ENCODE data around the gene NBPF1.
"Not testable (repeated sequence)": the region's sequence is repeated elsewhere in the genome, so short reads cannot be mapped to it uniquely, and the experiment has no call there.

NBPF1 gene

GRCh38 chr1:16641159-16641975 lies 28.0 kb upstream of the NBPF1 start:
- DNase-seq: not testable (repeated sequence)

DNA sequence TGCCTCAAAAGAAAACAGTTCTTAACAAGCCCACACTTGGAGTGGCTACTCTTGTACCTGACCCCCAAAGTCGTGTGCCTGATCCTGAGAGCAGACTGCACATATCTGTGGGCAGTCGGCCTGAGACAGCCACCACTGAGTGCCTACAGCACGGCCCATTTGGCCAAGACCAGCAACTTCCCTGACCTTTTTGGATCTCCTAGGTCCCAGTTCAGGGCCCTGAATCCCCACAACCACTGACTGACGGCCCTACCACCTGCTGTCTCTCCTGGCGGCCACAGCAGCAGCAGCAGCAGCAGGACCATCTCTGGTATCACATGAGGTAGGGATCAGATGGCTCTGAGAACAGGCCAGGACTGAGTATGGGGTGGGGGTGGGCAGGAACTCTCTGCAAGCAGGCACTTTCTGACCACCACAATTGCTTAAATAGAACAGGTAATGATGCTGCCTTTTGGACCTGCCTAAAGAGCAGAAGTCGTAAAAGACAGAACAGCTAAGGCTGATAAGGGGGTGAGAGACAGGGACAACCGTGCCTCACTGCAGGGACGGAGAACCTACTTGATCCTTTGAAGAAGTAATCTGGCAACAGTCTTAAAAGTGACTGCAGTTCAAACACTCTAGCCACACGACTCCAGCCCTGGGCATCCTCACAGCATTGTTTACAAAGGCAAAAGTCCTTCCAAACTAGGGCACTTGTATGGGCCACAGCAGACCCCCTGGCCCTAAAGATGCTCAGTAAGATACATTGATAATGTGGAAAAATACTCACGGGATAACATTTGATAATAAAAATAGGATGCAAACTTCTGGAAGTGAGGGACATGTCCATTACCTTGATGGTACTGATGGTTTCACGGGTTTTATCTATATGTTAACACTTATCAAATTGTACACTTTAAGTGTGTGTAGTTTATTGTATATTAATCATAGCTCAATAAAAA lies 26.0 kb upstream of the NBPF1 start:
- DNase-seq: not testable (repeated sequence)

DNA sequence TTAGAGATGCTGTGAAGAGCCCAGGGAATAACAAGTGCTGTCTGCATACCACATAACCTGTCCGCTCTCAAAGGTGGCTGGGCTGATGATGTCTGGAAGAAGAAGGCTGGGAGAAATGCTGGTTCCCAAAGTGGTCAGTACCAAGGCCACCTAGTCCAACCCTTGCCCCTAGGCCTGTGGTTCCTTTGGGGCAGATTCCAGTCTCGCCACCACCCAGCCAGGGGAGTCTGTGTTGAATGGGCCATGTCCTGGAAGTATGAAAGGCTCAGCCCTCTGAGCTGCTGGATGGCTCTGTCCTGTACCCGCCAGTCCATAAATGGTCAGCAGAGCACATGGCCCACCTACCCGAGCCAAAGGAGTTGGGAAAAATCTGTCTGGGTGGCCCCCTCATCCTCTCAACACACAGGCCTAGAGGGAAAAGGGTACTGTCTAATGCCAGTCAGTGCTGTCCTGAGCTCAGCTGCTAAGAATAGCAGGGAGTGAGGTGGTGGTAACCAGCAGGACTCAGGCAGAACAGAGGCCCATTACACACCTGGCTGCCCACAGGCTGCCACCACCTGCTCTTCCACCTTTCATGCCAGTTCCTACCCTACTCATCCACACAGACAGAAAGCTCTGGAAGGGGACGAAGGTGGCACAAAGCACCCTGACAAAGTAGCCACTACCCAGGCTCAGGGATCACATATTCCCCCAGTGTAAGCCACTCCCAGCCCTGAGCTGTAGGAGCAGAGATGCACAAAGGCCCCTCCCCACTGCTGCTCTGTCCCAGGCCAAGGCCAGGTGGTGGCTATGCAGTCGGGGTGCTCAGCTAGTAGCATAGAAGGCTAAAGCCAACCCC lies 24.8 kb upstream of the NBPF1 start:
- DNase-seq: not testable (repeated sequence)

DNA sequence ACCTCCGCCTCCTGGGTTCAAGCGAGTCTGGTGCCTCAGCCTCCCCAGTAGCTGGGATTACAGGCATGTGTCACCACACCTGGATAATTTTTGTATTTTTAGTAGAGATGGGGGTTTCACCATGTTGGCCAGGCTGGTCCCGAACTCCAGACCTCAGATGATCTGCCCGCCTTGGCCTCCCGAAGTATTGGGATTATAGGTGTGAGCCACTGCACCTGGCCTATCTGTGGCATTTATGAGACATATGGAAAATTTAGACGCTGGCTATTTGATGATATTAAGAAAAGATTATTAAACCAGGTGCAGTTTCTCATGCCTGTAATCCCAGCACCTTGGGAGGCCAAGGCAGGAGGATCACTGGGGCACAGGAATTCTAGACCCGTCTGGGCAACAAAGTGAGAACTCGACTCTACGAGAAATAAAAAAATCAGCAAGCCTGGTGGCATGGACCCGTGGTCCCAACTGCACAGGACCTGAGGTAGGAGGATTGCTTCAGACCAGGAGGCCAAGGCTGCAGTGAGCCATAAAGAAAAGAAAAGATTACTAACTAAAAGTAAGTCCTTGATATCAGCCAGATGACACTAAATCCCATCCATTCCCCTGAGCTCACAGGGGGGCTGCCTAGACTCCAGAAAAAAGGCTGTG lies 23.3 kb upstream of the NBPF1 start:
- DNase-seq: not testable (repeated sequence)

DNA sequence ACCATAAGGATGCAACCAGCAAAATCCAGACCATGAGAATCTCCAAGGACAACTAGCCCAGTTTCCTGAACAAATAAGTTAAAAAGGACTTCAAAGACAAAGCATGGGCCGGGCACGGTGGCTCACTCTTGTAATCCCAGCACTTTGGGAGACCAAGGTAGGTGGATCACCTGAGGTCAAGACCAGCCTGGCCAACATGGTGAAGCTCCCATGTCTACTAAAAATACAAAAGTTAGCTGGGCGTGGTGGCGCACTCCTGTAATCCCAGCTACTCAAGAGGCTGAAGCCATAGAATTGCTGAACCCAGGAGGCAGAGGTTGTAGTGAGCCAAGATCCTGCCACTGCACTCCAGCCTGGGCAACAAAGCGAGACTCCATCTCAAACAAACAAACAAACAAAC lies 22.6 kb upstream of the NBPF1 start:
- DNase-seq: not testable (repeated sequence)

DNA sequence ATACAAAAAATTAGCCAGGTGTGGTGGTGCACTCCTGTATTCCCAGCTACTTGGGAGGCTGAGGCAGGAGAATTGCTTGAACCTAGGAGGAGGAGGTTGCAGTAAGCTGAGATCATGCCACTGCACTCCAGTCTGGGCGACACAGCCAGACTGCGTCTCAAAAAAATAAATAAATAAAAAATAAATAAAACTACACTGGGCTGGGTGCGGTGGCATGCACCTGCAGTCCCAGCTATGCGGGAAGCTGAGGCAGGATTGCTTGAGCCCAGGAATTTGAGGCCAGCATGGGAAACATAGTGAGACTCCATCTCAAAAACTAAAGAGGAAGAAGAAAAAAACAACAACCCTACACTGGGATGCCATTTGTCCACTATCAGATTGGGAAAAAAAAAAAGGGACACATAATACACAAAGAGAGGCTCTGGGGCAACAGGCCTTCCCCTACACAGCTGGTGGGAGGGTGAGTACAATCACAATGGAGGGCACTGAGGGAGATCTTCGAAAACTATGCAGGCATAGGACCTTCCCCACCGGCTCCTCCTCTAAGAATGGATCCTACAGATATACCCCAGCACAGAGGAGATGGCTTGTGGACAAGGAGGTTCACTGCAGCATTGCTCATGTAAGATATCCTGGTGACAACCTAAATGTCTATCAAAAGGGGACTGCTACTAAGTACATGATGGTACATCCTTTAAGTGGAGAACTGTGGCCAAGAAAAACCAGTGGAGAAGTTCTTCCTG lies 20.3 kb upstream of the NBPF1 start:
- DNase-seq: not testable (repeated sequence)

GRCh38 chr1:16632044-16632850 lies 18.9 kb upstream of the NBPF1 start:
- not testable (repeated sequence) for DNase-seq

DNA sequence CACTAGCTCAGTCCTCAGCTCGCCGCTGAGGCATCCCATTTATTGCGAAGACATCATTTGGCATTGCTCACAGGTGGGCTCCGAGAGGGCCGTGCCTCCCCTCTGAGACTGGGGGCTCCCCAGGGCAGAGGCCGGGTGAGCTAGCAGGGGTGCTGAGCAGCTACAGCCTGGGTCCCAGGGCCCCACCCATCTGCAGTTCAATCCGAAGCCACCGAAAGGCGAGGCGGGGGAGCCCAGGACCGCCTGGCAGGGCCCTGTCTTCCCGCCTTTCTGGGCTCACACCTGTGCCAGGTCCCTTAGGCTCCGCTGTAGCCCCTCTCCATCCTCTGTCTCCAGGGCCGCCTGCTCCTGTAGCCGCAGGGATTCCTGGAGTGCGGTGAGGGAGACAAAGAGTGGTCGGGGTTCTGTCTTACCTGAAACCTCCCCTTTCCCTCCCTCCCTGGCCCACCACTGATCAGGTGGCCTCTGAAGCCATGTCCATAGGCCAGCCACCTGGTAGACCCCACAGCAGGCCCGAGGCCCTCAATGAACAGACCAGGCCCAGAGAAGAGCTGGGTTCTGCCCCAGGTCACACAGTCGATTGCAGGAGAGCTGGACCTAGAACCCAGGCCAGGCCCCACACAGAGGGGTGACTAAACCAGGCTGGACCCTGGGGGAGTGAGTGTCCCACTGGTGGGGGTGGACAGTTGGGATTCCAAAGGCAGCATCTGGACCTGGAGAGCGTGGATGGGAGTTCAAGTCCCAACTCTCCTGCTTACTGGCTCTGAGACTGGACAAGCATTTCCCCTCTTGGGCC lies 18.1 kb upstream of the NBPF1 start:
- no peak for DNase-seq

GRCh38 chr1:16630661-16631247 lies 17.4 kb upstream of the NBPF1 start:
- DNase-seq: no peak

GRCh38 chr1:16629916-16630530 lies 16.7 kb upstream of the NBPF1 start:
- DNase-seq: not testable (repeated sequence)

DNA sequence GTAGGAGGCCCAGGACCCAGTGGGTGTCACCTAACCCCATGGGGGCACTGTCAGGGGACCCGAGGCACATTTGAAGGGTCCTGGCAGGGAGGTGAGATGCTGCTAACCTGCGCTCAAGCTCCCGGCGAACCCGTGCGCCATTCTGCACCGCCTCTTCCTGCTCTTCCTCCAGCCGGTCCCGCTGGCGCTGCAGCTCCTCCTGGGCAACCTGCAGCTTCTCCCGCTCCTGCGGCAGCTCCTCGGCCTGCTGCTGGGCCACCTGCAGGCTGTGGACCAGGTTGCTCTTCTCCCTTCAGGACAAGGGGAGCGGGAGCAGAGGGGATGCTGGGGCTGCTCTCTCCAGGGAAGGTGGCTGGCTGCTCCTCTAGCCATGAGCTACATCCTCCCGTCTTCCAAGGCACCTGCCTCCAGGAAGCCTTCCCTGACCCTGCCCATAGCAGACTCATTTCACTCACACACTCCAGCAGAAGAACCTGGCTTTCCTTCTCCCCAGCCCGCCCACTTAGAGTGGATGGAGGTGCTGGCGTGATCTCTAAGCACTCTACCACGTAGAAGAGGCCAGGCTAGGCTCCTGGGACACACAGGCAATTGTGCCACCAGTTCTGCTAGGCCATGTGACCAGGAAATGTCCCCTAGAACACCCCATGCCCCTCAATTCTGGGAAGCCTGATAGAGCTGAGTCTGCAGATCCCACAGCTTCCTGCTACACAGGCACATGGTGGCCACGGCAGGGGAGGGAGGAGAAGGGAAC lies 15.2 kb upstream of the NBPF1 start:
- no peak for DNase-seq

DNA sequence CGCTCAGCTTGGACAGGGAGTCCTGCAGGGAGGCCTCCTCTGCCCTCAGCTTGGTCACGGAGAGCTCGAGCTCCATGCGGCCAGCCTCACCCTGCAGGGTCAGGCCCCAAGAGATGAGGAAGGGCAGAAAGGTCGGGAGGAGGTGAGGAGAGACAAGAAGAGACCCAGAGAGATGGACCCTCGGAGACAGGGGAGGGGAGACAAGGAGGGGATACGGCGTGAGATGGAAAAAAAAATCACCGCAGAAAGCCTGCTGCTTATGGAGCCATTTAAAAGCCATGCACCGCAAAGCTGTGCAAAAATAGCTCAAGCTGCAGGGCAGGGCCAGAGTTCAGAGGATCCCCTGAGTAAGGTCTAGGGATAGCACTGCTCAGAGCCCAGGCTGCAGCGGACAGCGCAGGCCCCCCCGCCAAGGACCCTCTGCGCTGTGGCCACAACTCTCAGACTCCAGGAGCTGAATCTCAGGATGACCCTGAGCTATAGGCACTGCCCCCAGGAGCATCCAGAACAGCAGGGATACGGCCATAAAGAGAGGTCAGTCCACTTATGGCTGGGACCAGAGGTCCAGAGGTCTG lies 13.1 kb upstream of the NBPF1 start:
- DNase-seq: not testable (repeated sequence)

- DNase-seq: no peak
Measured at GRCh38 chr1:16625497-16626408, 12.4 kb upstream of the NBPF1 start.

DNA sequence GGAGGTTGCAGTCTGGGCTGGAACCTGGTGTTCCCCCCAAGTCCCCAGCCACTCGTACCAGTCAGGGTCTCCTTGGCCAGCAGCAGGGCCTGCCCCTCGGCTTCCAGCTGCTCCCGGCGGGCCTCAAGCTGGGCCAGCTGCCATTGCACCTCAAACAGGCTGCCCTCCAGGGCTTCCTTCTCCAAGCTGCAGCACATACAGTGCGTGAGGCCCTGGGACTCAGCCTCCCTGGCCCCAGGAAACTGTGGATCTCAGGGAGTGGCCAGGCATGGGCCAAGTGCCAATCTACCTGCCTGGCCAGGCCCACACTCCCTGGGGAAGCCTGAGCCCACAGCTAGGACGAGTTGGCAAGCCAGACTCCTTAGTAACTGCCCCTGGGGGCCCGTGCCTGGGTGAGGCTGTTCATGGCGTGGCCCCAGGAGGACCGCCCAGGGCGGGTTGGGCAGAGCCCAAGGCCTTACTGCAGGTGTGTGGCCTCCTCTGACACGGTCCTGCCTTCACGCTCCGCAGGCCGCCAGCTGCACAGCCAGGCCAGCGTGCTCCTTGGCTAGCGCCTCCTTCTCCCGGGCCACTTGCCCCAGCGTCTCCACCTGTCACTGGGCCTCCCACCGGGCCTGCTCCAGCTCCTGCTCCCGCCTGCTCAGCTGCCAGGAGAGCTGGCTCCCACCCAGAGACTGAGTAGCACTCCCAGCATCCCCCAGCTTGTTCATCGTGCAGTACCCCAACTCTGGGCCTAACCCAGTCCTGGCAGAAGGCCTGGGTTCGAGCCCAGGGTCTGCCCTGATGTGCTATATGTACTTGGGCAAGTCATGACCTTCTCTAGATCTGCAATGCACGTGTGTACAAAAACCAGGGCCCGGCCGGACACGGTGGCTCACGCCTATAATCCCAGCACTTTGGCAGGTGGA lies 10.7 kb upstream of the NBPF1 start:
- DNase-seq: not testable (repeated sequence)

DNA sequence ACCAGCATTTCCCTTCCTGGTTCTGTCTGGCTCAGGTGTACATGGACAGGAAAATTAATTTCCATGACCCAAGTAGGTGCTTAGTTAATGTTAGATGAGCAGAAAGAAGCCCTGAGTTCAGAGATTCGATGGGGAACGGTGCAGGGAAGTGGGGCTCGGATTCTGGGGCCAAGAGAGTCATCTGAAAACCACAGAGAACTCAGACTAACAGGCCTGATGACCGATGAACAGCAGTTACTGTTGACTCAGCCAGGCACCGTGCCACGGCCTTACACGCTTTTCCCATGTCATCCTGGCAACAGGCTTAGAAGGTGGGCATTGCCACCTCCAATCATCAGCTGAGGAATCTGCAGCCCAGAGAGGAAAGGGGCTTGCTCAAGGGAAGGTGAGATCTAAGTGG lies 10.0 kb upstream of the NBPF1 start:
- DNase-seq: not testable (repeated sequence)
